Breast epithelium (tissue), 4 donors: ENCODE measurements around the gene EFNB2. TPM values are rescaled to one million over a fixed set of nuclear protein-coding genes. Genes with fewer than 3 reads are reported as not detected.

Experiments used
- DNase-seq, 2 donors: peaks; one replicate each; pipeline ENCODE4 v3.0.0-alpha.2; 2019; ENCODE audit warnings: low spot score in 2 of 2
- H3K27ac ChIP-seq, 2 donors: fragments of 200-600 bp; sonication (generic) in 1 of 2; one replicate each; pipeline ENCODE4 v1.5.1; 2016 to 2019; ENCODE audit warnings: mild to moderate bottlenecking in 1 of 2
- H3K27me3 ChIP-seq, 2 donors: fragments of 200-600 bp; sonication (generic) in 1 of 2; one replicate each; pipeline versions ENCODE4 v1.5.1 to v1.6.0; 2017 to 2019; ENCODE audit warnings: control low read depth in 1 of 2, mild to moderate bottlenecking in 1 of 2
- H3K36me3 ChIP-seq: fragments of 200-600 bp; one replicate; pipeline ENCODE4 v1.5.1; 2019
- H3K4me1 ChIP-seq, 2 donors: fragments of 200-600 bp; sonication (generic); one replicate each; pipeline ENCODE4 v1.5.1; 2016 to 2019; ENCODE audit warnings: control low read depth in 1 of 2
- H3K4me3 ChIP-seq, 3 donors: fragments of 200-600 bp; sonication (generic); 1 replicate in 2 of 3; 2 replicates in 1 of 3; pipeline ENCODE4 v1.5.1; 2016 to 2019; ENCODE audit warnings: mild to moderate bottlenecking in 3 of 3, moderate library complexity in 2 of 3
- H3K9me3 ChIP-seq, 2 donors: fragments of 200-600 bp; sonication (generic) in 1 of 2; one replicate each; pipeline ENCODE4 v1.5.1; 2016 to 2019; ENCODE audit warnings: control low read depth in 1 of 2
- CTCF ChIP-seq, 3 donors: fragments of 450-650 bp; IDR thresholded peaks; one replicate each; pipeline ENCODE4 v1.5.1; 2016 to 2017; ENCODE audit warnings: antibody characterized with exemption in 3 of 3, mild to moderate bottlenecking in 3 of 3, moderate library complexity in 3 of 3
- POLR2A ChIP-seq: fragments of 450-650 bp; IDR thresholded peaks from one replicate; pipeline ENCODE4 v1.6.1; 2016; ENCODE audit warnings: antibody characterized with exemption, mild to moderate bottlenecking, moderate library complexity
- POLR2AphosphoS5 ChIP-seq, 3 donors: sonication (generic); formaldehyde crosslinking; IDR thresholded peaks; one replicate each; pipeline ENCODE4 v1.6.1; 2017; ENCODE audit warnings: antibody characterized with exemption in 3 of 3
- intact Hi-C: fragments of 100-400 bp; cut with DNase I; formaldehyde crosslinking; loops from one replicate; pipeline ENCODE4 v1.15.1; 2023; ENCODE audit warnings: low total_unique reads
- total RNA-seq, 3 donors: library from RNA; depleted of rRNA; stranded (reverse); fragments of >200 nt; gene quantifications; one replicate each; pipeline ENCODE4 v1.1.0, GENCODE V29; 2016

The EFNB2 gene
- total RNA-seq, 3 donors from 2014 or later = 9.4 to 15.7 (median 15.2) TPM

- TF ChIP-seq CTCF (IDR thresholded peaks at IDR 0.05) (no peak), POLR2AphosphoS5 (IDR thresholded peaks at IDR 0.05) (no peak), POLR2A (no peak)
These were observed 66.5 kb downstream of the EFNB2 start for GRCh38 chr13:106468744-106469590.

DNA sequence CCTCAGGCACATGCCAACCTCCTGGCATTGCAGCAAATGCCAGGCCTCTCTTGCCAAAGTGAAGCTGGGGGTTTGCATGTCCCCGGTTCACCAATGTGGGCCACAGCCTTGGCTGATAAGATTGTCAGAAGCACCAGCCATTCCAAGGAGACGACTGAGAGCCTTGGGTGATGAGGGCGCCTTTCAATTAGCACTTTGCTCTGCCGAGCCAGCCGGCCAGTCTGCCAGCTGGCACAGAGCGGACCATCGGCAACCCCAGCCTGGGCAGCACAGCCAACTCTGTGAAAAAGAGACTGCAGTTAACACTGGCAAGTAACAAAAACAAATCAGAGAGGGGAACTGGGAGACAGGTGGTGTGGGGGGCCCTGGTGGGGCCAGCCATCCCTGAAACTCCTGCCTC is 67.3 kb downstream of the EFNB2 start:
- intact Hi-C loops = no loop called here
- no peaks in the 10 kb centered on the region for H3K27me3 ChIP-seq
- H3K4me3 ChIP-seq = peak overlapping the region in 2 of 3 donors; percentile 33 to 44
- TF ChIP-seq POLR2AphosphoS5 (IDR thresholded peaks at IDR 0.05) (no peak), CTCF (IDR thresholded peaks at IDR 0.05) (no peak), POLR2A (no peak)
- H3K4me1 ChIP-seq = no peaks in the 10 kb centered on the region
- H3K9me3 ChIP-seq = no peaks in the 10 kb centered on the region
- H3K36me3 ChIP-seq = no peaks in the 10 kb centered on the region
- no peak for DNase-seq
- peak overlapping the region in 1 of 2 donors; percentile 7 for H3K27ac ChIP-seq

More at GRCh38 chr13:106468744-106469590, 66.5 kb downstream of the EFNB2 start:
- no peak overlapping the region for H3K4me3 ChIP-seq
- H3K9me3 ChIP-seq = no peaks in the 10 kb centered on the region
- intact Hi-C loops = no loop called here
- no peaks in the 10 kb centered on the region for H3K27me3 ChIP-seq
- no peaks in the 10 kb centered on the region for H3K4me1 ChIP-seq
- H3K36me3 ChIP-seq = no peaks in the 10 kb centered on the region
- H3K27ac ChIP-seq = no peak overlapping the region
- DNase-seq = no peak

GRCh38 chr13:106467427-106468122 is 67.9 kb downstream of the EFNB2 start:
- Histone ChIP-seq H3K27ac (peak overlapping the region in 1 of 2 donors; percentile 7), H3K9me3 (no peaks in the 10 kb centered on the region), H3K27me3 (no peaks in the 10 kb centered on the region), H3K36me3 (no peaks in the 10 kb centered on the region), H3K4me1 (no peaks in the 10 kb centered on the region), H3K4me3 (peak overlapping the region in 2 of 3 donors; percentile 33 to 44)
- no peak for TF ChIP-seq POLR2AphosphoS5 (IDR thresholded peaks at IDR 0.05)
- TF ChIP-seq CTCF (IDR thresholded peaks at IDR 0.05) = no peak
- TF ChIP-seq POLR2A = no peak
- intact Hi-C loops = no loop called here
- DNase-seq = no peak

GRCh38 chr13:106466691-106467426 is 68.6 kb downstream of the EFNB2 start:
- H3K4me3 ChIP-seq = no peak overlapping the region
- intact Hi-C loops = no loop called here
- DNase-seq = no peak
- H3K9me3 ChIP-seq = no peaks in the 10 kb centered on the region
- no peak overlapping the region for H3K27ac ChIP-seq
- H3K27me3 ChIP-seq = no peaks in the 10 kb centered on the region
- no peaks in the 10 kb centered on the region for H3K36me3 ChIP-seq
- H3K4me1 ChIP-seq = no peaks in the 10 kb centered on the region
- TF ChIP-seq CTCF (IDR thresholded peaks at IDR 0.05) = no peak
- TF ChIP-seq POLR2AphosphoS5 (IDR thresholded peaks at IDR 0.05) = no peak
- TF ChIP-seq POLR2A = no peak
